ENCODE data around the gene KCNT1. TPM values are rescaled to one million over a fixed set of nuclear protein-coding genes. Genes with fewer than 3 reads are reported as not detected.

Gene KCNT1
- total RNA-seq, 1 experiment from 2014 or later, result 0.17 TPM

DNA sequence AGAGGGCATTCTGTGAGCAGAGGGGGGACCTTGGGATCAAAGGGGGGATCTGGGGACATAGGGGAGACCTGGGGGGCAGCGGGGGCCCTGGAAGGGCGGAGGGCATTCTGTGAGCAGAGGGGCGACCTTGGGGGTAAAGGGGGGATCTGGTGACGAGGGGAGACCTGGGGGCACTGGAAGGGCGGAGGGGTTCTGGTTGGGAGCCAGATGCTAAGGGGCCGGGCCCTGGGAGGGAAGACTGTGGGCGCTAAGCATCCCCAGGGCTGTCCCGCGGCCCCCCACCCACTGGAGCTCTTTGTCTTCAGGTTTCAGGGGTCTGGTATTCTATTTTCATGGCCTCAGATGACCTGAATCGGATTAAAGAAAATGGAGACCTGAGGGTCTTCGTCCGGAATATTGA, 38.1 kb upstream of the KCNT1 start:
- BruUV-seq (replicated peaks), result no TSS peak
- Histone ChIP-seq H3K9ac (ENCODE audit: low read length) (no peak overlapping the region), H2AFZ (ENCODE audit: low read depth, low read length, poor library complexity, severe bottlenecking) (no peak overlapping the region), H3K4me3 (replicated peaks in 1 of 2; ENCODE audit: low read depth in 1 of 2, low read length in 2 of 2) (no peak overlapping the region), H3K27me3 (ENCODE audit: insufficient read depth, low read length) (peaks cover 6% of the 10 kb centered on the region; the same call in 1 of the 2 replicates), H3K36me3 (ENCODE audit: control insufficient read depth in 1 of 2, insufficient read depth in 2 of 2, low read length in 2 of 2) (no peaks in the 10 kb centered on the region), H3K27ac (ENCODE audit: low read depth, low read length) (no peak overlapping the region), H3K79me2 (ENCODE audit: insufficient read depth, low read length) (no peaks in the 10 kb centered on the region), H3K9me2 (ENCODE audit: insufficient read depth) (no peaks in the 10 kb centered on the region), H3K4me2 (ENCODE audit: low read length) (no peak overlapping the region), H3K9me3 (ENCODE audit: control insufficient read depth in 1 of 2, insufficient read depth in 1 of 2, low read depth in 1 of 2, low read length in 2 of 2) (no peaks in the 10 kb centered on the region), H4K20me1 (ENCODE audit: insufficient read depth) (no peaks in the 10 kb centered on the region), H3K4me1 (ENCODE audit: control insufficient read depth in 1 of 2, insufficient read depth in 2 of 2, low read length in 2 of 2) (no peaks in the 10 kb centered on the region)
- no peak for TF ChIP-seq REST (IDR thresholded peaks at IDR 0.05; ENCODE audit: low read depth)
- no peak for TF ChIP-seq YY1 (IDR thresholded peaks at IDR 0.05; ENCODE audit: extremely low read depth, insufficient replicate concordance, low read depth, low read length)
- TF ChIP-seq POLR2A (IDR thresholded peaks at IDR 0.05; ENCODE audit: borderline replicate concordance, extremely low read depth, insufficient read depth, insufficient read length), result no peak
- no peak for TF ChIP-seq EZH2phosphoT487 (IDR thresholded peaks at IDR 0.05; ENCODE audit: borderline replicate concordance)
- TF ChIP-seq, protein P1, sequence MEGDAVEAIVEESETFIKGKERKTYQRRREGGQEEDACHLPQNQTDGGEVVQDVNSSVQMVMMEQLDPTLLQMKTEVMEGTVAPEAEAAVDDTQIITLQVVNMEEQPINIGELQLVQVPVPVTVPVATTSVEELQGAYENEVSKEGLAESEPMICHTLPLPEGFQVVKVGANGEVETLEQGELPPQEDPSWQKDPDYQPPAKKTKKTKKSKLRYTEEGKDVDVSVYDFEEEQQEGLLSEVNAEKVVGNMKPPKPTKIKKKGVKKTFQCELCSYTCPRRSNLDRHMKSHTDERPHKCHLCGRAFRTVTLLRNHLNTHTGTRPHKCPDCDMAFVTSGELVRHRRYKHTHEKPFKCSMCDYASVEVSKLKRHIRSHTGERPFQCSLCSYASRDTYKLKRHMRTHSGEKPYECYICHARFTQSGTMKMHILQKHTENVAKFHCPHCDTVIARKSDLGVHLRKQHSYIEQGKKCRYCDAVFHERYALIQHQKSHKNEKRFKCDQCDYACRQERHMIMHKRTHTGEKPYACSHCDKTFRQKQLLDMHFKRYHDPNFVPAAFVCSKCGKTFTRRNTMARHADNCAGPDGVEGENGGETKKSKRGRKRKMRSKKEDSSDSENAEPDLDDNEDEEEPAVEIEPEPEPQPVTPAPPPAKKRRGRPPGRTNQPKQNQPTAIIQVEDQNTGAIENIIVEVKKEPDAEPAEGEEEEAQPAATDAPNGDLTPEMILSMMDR (IDR thresholded peaks at IDR 0.05 in 2 of 3, conservative IDR thresholded peaks at IDR 0.05 in 1 of 3; ENCODE audit: borderline replicate concordance in 1 of 3, insufficient read depth in 1 of 3, low read depth in 2 of 3, low read length in 2 of 3), result no peak
- no peak for TF ChIP-seq CEBPB (IDR thresholded peaks at IDR 0.05; ENCODE audit: low read depth)
- no peak for TF ChIP-seq SRF (IDR thresholded peaks at IDR 0.05; ENCODE audit: low read depth)
- TF ChIP-seq FOSL1 (IDR thresholded peaks at IDR 0.05; ENCODE audit: low read depth), result no peak
- TF ChIP-seq EZH2 (IDR thresholded peaks at IDR 0.05), result no peak
- TF ChIP-seq, protein P2, sequence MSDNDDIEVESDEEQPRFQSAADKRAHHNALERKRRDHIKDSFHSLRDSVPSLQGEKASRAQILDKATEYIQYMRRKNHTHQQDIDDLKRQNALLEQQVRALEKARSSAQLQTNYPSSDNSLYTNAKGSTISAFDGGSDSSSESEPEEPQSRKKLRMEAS (IDR thresholded peaks at IDR 0.05), result no peak
- TF ChIP-seq, protein P3, sequence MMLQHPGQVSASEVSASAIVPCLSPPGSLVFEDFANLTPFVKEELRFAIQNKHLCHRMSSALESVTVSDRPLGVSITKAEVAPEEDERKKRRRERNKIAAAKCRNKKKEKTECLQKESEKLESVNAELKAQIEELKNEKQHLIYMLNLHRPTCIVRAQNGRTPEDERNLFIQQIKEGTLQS (IDR thresholded peaks at IDR 0.05), result no peak
- no peak for TF ChIP-seq ZFX (IDR thresholded peaks at IDR 0.05)
- TF ChIP-seq ZNF274 (IDR thresholded peaks at IDR 0.05; ENCODE audit: low read depth, low read length), result no peak
- no peak for TF ChIP-seq ZBTB33 (IDR thresholded peaks at IDR 0.05; ENCODE audit: extremely low read depth, insufficient replicate concordance, low read length)
- TF ChIP-seq TCF7L2 (IDR thresholded peaks at IDR 0.05; ENCODE audit: borderline replicate concordance, extremely low read depth, insufficient read depth, insufficient read length), result no peak
- TF ChIP-seq EGR1 (IDR thresholded peaks at IDR 0.05; ENCODE audit: low read depth), result no peak
- no peak for TF ChIP-seq JUND (IDR thresholded peaks at IDR 0.05)
- no peak for TF ChIP-seq CBX3 (IDR thresholded peaks at IDR 0.05; ENCODE audit: low read depth)
- TF ChIP-seq ELF1 (IDR thresholded peaks at IDR 0.05; ENCODE audit: borderline replicate concordance, low read depth), result no peak
- ATAC-seq (no peak), DNase-seq (ENCODE audit: low read depth, low spot score) (no peak)
- RAD21 ChIA-PET (ENCODE audit: low non-redundant PET in 1 of 2, low total read pairs in 2 of 2, uncharacterized antibody in 2 of 2, unreplicated experiment in 2 of 2), result no interaction called here
- POLR2A ChIA-PET, result no interaction called here
- intact Hi-C loops (cut with micrococcal nuclease), result no loop called here
- CTCF ChIA-PET, result no interaction called here

Data from HCT116 (cell line).